A204.1 (cell line): ENCODE measurements around the gene SLC38A5.

Source experiments
- FAIRE-seq: peaks from 2 replicates; lab custom pipeline; 2012; peaks lifted over from hg19 to GRCh38; lab: Jason Lieb, UNC

Gene SLC38A5

DNA sequence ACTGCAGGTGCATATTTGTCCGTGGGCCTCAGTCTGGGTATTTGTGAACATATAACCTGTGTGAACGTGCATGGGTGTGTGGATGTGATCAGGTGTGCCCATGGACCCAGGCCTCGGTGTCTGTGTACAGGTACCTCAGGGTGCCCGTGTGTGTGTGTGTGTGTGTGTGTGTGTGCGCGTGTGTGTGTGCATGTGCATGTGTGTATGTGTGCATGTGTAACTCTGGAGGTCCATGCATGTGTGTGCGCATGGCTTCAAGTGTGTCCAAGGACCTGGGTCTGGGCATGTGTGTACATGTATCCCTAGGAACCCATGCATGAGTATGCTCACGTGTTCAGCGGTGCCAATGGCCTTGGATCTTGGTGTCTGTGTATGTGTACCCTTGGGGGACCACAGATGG lies 21.7 kb upstream of the SLC38A5 start:
- FAIRE-seq: no peak

DNA sequence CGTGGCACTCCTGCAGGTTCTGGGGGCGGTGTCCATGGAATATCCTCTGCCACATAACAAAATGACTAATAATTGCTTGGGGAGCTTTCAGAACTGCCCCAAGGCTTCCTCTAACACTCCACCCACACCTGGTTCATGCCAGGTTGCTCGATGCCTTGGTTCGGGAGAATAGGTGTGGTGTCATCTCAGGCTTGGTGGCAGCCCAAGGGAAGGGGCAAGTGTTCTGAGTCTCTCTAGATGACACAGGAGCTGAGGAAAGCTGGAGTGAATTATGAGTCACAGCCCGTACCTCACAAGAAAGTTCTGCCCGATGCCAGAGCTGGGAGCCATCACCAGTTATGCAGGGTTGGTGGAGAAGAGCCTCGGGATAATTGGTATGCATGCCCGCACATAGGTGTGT lies 20.6 kb upstream of the SLC38A5 start:
- FAIRE-seq: no peak

DNA sequence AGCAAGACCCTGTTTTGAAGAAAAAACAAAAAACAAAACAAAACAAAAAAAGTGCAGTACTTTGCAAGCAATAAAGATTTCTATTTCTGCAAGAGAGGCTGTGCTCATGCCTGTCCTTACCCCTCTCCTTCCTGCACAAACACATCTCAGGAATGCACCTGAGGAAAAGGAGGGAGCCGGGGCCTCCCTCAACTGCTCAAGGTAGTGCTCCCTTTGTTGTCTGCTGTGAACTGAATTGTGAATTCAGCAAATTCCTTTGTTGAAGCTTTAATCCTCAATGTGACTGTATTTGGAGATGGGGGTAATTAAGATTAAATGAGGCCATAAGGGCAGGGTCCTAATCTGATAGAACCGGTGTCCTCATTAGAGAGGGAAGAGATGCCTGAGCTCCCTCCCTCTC lies 19.8 kb upstream of the SLC38A5 start:
- FAIRE-seq: no peak

DNA sequence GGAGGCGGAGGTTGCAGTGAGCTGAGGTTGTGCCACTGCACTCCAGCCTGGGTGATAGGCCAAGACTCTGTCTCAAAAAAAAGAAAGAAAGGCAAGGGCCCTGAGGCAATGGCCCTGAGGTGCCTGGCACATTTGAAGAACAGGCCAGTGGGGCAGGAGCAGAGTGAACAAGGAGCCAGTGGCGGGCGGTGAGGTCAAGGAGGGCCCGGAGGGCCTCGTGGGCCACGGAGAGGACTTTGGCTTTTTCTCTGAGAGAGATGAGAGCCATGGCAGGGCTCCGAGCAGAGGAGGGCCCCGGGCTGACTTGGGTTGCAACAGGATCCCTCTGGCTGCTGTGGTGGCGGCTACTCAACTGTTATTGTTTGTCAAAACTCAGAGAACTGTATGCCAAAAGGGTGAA lies 19.2 kb upstream of the SLC38A5 start:
- FAIRE-seq: no peak

DNA sequence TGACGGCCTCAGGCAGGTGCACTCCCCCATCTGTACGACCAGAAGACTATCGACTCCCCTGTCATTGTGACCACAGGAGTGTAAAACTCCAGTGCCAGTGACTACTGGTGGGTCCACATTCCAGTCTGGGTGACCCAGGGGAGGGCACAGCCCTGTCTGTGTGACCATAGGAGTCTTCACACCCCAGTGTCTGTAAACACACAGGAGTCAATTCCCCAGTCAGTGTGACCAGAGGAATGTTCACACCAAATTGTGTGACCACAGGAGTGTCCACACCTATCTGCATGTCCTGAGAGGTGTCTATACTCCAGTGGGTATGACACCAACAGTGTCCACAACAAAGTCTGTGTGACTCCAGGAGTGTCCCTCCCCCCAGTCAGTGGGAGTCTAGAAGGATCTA lies 18.0 kb upstream of the SLC38A5 start:
- FAIRE-seq: no peak

DNA sequence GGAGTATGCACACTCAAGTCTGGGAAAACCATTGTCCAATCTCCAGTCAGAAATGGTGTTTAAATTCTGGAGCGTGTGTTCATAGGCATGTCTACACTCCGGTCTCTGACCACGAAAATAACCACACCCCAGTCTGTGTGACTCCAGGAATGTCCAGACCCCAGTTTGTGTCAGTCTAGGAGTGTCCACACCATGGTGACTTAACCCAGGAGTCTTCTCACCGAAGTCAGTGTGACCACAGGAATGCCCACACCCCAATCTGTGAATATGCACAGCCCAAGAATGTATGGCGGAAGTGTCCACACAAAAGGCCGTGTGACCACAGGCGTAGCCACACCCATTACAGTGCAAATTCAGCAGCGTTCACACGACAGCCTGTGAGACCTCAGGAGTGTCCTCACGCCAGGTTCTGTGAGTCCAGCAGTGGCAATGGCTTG lies 17.3 kb upstream of the SLC38A5 start:
- FAIRE-seq: no peak

DNA sequence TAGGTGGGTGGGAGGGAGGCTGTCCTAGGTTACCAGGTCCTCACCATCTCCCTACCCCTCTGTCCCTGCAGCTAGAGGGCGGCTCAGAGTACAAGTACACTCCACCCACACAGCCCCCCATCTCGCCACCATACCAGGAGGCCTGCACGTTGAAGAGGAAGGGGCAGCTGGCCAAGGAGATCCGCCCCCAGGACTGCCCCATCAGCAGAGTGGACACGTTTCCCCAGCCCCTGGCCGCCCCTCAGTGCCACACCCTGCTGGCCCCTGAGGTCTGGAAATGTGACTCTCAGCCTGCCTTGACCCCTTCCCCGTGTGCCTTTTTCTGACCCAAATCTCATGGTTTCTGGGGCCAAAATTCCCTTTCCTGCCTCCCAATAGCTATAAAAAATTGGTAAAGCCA lies 12.5 kb upstream of the SLC38A5 start:
- no peak for FAIRE-seq

DNA sequence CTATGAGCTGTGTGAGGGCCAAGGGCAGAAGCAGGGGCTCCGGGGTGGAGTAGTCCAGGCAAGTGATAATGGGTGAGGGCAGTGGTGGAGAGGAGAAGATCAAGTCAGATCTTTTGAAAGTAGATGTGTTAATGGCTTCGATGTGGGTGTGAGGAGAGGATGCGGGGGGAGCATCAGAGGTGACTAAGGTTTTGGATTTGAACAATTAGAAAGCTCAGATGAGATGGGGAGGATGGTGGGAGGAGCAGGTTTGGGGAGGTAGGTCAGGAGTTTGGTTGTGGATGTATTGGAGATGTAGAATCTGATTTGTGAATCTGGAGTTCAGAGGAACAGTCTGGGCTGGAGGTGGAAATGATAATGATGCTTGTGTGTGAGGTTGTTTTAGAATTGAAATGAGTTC lies 10.5 kb upstream of the SLC38A5 start:
- FAIRE-seq: no peak

DNA sequence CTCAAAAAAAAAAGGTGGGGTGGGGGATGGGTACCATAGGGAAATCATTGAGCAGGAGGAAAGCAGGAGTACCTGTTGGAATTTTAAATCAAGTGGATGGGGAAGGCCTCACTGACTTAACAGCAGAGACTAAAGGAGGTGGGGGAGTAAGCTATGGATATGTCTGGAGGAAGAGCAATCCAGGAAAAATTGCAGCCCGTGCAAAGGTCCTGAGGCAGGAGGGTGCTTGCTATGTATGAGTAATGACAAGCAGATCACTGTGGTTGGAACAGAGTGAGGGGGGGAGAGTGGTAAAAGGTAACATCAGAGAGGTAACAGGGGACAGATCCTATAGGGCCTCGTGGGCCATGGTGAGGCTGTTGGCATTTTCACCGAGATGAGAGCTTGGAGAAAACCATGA lies 10.1 kb upstream of the SLC38A5 start:
- FAIRE-seq: no peak

DNA sequence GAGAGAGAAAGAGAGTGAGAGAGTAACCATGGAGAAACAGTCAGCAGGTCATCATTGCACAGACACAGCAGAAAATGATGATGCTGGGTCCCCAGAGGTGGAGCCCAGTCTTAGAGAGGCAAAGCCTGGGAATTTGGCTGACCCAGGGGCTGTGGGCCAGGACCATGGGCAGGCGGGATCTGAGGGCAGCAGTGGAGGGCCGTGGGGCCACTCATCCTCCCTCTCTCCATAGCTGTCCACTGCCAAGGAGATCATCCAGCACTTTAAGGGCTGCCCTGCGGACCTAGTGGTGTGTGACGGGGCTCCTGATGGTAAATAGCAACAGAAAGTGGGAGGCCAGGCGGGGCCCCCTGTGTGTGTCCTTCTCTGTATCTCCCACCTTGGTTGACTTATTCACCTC lies 8.7 kb upstream of the SLC38A5 start:
- no peak for FAIRE-seq

DNA sequence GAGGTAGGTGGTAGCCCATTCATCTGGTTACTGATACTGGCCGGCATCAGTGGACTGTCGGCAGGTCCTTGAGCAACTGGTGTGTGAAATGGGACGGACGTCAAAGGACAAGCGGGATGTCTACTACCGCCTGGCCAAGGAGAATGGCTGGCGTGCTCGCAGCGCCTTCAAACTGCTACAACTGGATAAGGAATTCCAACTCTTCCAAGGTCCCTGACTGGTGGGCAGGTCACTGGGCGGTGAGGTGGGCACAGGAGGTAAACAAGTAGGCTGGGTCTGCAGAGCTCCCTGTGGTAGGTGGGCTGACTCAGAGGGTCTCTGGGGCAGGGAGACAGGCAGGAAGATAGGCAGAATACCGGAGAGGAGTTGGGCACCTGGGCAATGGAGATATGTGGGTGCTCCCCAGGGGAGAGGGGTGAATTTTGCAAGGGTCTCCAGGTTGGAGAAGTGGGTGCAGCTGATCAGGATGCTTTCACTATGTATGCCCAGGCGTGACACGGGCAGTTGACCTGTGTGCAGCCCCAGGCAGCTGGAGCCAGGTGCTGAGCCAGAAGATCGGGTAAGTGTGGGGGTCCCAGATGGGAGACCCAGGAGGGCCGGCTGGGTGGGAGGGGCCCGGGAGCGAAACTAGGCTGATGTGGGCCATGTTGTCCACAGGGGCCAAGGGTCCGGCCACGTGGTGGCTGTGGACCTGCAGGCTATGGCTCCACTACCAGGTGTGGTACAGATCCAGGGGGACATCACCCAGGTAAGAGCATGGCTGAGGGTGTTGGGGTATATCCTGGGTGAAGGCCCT lies 8.1 kb upstream of the SLC38A5 start:
- FAIRE-seq: no peak

DNA sequence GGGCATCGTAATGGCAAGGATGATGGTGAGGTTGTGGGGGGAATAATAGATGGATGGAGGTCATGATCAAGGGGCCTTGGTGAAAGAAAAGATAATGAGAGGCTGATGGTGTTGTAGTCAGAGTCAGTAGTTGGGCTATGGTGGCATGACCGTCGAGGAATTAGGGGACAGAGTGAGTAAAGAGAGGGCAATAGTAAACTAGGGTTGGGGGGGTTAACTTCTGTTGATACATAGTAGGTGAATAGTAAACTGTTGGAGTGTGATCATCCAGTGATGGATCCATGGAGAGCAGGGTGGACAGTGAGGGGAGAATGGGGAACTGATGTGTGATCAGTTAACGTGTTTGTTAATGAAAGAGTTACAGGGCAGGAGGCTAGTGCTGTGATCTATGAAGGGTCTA lies 6.9 kb upstream of the SLC38A5 start:
- FAIRE-seq: no peak

DNA sequence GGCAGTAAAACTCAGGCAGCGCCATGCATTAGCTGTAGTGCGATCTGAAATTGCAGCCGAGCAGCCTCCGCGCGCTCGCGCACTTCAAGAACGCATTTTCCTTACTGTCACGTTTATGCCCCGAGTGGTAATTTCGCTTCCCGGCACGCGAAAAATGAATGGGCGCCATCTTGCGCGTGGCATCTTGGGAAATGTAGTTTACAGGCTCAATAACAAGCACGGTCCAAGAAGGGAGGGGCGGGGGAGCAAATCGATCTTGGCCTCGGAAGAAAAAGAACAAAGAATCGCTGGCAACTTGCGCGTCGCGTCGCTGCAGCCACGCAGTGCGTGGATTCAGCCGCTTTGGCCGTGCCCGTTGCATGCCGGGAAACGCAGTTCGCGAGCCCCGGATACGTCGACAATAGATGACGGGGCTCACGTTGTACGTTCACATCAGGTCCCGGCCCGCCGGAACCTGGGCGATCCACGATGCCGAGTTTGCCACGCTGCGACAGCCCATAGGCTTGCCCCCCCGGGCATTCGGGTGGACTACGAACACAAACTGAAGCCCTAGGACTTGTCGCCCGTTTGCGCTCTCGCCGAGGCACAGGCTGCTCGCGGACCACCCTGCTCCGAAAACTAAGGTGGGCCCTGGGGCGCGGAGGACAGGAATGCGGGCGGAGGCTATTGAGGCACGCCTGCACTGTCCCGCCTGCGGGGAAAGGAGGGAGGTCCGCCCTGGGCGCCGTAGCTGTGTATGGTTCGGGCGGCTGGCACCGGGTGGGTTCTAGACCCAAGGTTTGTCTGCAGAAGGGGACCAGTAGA lies 5.9 kb upstream of the SLC38A5 start, which contains the start of gene FTSJ1:
Gene FTSJ1 (plus strand): TSS at position 426 of the 804 bp plus-strand sequence. CDS start 1,849 bp downstream, outside the sequence.
- FAIRE-seq: peak; percentile 85

DNA sequence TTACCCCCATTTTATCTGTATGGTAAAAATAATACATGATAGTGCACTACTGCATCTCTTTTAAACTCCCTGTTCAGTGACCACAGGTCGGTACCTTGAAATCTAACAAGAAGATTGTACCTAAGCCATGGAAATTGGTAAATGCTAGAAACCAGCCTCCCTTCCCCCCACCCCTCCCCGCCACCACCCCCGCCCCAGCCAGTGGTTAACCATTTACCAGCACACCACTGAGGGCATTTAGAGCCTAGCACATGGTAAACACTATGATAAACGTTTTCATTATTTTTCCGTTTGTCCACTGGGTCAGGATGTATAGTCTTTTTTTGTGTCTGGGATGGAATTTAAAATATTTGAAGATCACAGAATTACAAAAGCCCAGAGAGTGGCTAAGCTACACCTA lies 5.2 kb upstream of the SLC38A5 start:
- FAIRE-seq: no peak

DNA sequence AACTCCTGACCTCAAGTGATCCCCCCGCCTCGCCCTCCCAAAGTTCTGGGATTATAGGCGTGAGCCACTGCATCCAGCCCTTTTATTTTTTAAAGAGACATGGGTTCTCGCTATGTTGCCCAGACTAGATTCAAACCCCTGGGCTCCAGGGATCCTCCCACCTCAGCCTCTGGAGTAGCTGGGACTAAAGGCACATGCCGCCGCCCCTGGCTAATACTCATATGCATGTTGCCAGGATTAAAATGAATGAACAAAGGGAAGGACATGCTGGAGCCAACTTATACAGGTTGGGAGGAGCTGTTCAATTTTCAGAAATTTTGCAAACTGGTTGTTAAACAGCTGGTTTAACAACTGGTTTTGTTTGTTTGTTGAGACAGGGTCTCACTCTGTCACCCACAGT lies 4.5 kb upstream of the SLC38A5 start:
- FAIRE-seq: no peak

DNA sequence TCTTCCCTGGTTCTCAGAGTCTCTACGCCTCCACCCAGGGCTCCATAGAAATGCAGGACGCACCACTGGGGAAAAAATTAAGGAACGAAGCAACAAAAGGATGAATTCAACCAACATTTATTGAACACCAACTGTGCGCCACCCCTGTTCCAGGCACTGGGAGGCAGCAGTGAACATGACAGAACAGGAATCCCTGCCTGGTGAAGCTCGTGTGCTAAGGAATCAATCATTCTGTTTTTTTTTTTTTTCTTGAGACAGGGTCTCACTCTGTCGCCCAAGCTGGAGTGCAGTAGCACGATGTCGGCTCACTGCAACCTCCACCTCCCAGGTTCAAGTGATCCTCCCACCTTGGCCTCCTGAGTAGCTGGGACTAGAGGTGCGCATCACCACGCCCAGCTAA lies 4.1 kb upstream of the SLC38A5 start:
- FAIRE-seq: no peak

DNA sequence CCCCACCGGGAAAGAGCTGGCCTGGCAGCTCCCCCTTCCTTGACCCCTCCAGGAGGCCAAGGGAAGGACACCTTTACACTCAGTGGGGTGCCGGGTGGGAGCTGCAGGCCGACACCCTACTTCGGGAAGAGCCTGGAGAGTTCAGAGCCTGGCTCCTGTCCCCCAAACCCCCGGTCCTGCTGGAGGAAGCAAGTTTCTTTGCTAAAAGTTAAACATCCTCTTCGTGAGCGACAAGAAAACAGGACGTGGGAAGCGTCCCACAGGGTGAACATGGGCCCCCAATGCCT lies 3.6 kb upstream of the SLC38A5 start:
- no peak for FAIRE-seq

DNA sequence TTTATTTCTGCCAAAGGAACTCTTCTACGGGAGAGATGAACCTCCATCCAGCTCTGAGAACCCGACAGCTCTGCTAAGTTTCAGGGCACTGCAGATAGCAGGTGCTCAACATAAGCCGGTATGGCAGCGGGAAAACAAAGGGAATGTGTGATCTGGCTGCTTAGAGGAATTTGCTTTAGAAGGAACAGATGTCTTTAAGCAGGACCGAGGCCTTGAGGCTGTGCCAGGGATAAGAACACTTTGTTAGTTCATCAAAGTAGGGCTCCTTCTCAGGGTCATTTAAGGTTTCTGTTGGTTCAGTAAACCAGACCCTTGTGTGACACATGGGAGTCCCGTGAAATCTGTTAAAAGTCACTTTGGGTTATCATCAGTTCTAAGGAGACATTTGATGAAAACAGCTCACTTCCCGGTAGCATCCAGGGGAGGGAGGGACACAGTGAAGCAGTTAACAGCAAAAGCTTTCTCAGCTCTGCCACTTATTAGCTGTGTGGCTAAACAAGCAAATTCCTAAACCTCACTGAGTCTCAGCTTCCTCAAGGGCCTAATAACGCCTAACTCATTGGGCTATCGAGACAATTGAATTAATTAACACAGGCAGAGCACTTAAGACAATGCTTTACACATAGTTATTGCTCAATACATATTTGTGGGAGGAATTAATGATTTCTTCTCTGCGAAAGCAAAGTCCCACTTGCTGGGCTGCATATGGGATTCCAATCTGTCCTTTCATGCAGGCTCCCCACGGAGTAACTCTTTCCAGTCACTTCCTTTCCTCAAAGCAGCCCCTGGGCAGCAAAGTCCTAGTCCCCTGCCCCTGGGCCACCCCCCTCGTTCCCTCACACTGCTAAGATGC lies 3.0 kb upstream of the SLC38A5 start:
- FAIRE-seq: no peak

DNA sequence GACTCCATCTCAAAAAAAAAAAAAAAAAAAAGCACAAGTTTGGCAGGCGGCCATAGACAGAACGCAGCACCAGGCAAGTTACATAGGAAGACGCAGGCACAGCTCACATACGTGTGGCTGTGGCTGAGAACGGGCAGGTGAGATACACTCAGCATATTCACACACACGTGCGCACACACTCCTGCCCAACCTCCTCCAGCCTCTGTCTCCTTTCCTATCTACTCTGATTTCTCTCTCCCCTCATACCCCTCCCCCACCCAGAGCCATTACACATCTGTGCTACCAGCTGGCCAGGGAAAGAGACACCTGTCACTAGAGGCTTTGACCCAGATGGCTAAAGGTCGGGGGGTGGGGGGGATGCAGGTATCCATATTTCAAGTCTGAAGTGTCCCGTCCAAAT lies 2.2 kb upstream of the SLC38A5 start:
- FAIRE-seq: no peak

DNA sequence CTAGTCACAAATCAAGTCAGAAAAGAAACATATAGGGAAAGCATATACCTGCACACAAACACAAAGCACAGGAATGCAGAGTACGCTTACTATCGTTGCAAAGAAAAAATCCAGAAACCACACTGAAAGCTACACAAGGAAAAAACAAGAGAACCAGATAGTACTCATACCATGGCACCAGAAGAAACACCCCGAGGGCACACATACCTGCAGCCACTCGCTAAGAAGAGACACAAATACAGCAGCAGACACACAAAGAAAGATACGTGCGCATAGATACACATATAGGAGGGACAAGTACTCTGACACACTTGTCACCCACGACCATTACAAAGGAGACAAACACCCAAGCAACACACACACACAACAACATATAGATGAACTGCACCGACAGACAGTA lies 1.4 kb upstream of the SLC38A5 start:
- FAIRE-seq: no peak

DNA sequence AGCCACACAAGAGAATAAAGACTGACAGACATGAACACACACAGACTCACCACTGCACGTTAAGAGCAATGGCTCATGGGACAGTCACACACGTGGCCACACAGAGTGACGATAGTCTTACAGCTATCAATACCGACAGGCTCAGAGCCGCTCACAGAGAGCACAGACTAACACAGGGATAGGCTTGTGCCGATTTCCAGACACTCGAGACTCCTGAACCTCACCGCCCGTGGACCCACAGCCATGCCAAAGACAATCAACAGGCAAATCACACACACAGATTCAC lies 716 bp upstream of the SLC38A5 start:
- no peak for FAIRE-seq

DNA sequence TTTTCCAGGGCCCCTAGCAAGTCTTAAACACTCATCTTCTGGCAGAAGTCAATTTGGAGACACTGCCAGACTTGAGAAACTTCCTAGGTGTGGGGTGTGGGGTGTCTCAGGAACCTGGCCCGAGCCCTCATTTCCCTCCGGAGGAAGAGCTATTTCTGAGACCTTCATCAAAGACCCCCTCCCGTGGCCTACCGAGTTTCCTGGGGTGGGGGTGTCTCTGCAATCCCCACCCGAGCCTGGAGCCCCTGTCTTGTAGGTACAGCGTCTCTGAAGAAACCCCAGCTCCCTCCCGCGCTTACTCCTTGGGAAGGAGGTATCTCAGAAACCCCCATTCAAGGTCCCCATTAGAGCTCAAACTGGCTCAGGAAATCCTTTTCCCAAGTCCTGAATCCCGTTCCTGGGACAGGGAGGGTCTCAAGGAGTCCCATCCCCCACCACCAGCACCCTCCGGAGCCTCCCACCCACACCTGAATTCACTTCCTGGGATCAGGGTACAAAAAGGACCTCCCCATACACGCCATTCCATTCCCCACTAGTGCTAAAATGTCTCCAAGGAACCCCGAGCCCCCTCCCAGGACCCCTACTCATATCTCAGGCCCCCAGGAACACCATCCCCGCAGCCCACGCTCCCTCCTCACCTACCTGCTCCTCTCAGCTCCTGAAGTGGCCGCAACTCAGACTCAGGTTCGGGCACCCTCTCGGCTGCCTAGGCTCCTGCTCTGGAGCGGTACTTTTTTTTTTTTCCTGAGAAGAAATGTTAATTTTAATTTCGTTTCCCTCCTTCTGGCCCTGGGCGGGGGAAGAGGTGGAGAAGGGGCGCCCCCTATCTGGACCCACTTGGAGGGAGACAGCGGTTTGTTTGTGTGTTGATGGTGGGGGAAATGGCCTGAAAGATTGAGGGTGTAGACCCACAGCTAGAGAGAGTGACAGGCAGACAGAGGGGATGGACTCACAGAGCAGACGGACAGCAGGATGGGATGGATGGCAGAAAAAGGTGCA lies 1.1 kb downstream of the SLC38A5 start:
- no peak for FAIRE-seq
